GM08714 (cell line): ENCODE results near the gene AFG1L.
"Not testable (repeated sequence)": the region's sequence is repeated elsewhere in the genome, so short reads cannot be mapped to it uniquely, and the experiment has no call there.

Source experiments
- H3K4me3 ChIP-seq: fragments of 200-500 bp; sonication (Bioruptor generic); 2 replicates; pipeline ENCODE4 v1.5.1; 2014; ENCODE audit warnings: mild to moderate bottlenecking, low read length, inconsistent platforms
- ZNF274 ChIP-seq: IDR thresholded peaks from 2 replicates; pipeline ENCODE4 v1.6.1; 2012; ENCODE audit warnings: mild to moderate bottlenecking, low read depth, low read length

The AFG1L gene

DNA sequence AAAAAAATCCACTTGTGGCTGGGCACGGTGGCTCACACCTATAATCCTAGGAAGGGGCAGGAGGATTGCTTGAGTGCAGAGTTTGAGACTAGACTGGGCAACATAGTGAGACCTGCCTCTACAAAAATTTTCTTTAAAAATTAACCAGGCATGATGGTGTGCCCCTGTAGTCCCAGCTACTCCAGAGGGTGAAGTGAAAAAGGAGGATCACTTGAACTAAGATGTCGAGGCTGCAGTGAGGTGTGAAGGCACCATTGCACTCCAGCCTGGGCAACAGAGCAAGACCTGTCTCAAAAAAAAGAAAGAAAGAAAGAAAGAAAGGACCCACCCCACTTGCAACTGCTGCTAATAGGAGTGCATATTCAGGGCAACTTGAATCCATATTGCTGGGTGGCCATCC lies 20.3 kb upstream of the AFG1L start:
- H3K4me3 ChIP-seq: no peak overlapping the region
- TF ChIP-seq ZNF274: no peak

DNA sequence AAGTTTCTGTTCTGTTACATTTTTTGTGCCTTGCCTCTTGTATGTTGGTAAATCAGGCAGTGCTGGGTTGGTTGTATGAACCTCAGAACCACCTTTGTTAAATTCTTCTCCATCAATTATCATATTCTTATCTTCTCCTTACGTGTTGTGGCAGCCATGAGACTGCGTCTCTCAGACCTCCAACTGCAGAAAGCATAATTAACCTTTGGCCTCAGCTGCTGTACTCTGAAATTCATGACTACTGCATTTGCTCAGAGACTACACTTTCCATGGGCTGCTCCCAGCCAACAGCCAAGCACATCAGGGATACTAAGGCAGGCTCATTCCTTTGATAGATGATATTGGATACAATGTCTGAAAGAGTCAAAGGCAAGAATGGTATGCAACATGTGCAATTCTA lies 18.9 kb upstream of the AFG1L start:
- no peak for TF ChIP-seq ZNF274

DNA sequence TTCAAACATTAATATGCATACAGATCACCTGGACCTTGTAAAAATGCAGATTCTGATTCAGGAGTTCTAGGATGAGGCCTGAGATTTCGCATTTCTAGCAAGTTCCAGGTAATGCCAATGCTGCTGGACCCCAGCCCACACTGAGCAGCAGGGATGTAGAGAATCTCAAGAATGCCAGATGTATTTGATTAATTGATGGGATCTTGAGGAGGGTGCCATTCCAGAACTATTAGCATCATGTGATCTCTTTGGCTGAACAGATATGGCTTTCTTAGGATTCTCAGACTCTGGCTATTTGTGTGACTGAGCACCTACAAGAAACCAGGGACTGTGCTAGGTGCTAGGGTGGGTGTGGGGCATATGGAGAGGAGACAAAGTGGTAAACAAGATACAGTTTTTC lies 17.6 kb upstream of the AFG1L start:
- no peak for TF ChIP-seq ZNF274
- no peak overlapping the region for H3K4me3 ChIP-seq

More for the DNA sequence above, 18.9 kb upstream of the AFG1L start:
- H3K4me3 ChIP-seq: no peak overlapping the region

DNA sequence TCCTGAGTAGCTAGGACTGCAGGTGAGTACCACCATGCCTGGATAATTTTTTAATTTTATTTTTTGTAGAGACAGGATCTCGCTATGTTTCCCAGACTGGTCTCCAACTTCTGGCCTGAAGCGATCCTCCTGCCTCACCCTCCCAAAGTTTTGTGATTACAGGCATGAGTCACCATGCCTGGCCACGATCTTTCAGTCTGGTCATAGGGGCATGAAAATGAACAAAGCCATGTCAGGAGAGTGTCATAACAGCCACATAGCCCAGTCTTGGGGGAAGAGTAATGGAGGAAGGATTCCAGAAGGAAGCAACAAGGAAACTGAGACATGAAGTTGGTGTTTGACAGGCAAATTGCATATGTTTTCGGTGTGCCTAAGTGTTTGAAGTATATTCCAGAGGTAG lies 17.0 kb upstream of the AFG1L start:
- no peak overlapping the region for H3K4me3 ChIP-seq
- no peak for TF ChIP-seq ZNF274

DNA sequence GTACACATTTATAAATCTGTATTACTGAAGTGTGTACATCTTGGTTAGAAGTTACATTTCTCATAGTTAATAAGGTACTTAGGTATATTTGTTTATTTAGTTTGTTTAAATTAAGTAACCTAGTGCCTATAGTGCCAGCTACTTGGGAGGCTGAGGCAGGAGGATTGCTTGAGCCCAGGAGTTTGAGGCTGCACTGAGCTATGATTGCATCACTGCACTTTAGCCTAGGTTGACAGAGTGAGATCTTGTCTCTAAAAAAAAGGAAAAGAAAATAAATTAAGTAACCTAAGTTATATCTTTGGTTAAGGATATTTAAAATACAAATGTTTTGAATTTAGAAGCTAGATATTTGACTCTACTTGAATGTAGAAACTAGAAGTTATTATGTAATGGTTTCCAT lies 9.5 kb upstream of the AFG1L start:
- no peak overlapping the region for H3K4me3 ChIP-seq
- TF ChIP-seq ZNF274: no peak

DNA sequence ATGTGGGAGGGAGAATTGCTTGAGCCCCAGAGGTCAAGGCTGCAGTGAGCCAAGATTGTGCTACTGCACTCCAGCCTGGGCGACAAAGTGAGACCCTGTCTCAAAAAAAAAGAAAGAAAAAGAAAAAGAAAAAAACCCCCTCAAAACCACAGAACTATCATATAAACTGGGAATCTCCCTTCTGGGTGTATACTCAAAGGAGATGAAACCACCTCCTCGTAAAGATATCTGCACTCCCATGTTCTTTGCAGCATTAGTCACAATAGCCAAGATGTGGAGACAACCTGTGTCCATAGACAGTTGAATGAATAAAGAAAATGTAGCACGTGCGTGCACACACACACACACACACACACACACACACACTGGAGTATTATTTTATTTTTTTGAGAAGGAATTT lies 8.5 kb upstream of the AFG1L start:
- no peak for TF ChIP-seq ZNF274
- no peak overlapping the region for H3K4me3 ChIP-seq

DNA sequence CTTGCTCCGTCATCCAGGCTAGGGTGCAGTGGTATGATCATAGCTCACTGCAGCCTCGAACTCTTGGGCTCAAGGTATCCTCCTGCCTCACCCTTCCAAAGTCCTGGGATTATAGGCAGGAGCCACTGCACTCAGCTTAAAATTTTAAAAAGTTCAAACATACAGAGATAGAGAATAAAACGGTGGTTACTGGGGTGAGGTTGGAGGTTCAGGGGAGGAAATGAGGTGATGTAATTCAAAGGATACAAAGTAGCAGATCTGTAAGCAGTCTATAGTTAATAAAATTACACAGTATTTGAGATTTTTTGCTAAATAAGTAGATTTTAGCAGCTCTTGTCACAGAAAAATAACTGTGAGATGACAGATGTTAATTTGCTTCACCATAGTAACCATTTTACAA lies 7.5 kb upstream of the AFG1L start:
- TF ChIP-seq ZNF274: no peak
- no peak overlapping the region for H3K4me3 ChIP-seq

DNA sequence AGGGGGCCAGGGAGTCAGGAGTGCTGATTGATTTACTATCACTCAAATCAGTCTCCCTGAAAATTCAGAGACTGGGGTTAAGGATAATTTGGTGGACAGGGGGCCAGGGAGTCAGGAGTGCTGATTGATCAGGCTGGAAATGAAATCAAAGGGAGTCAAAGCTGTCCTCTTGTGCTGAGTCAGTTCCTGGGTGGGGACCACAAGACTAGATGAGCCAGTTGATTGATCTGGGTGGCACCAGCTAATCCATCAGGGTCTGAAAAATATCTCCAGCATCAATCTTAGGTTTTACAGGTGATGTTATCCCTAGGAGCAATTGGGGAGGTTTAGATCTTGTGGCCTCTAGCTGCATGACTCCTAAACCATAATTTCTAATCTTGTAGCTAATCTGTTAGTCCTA lies 6.1 kb upstream of the AFG1L start:
- TF ChIP-seq ZNF274: no peak
- H3K4me3 ChIP-seq: no peak overlapping the region

DNA sequence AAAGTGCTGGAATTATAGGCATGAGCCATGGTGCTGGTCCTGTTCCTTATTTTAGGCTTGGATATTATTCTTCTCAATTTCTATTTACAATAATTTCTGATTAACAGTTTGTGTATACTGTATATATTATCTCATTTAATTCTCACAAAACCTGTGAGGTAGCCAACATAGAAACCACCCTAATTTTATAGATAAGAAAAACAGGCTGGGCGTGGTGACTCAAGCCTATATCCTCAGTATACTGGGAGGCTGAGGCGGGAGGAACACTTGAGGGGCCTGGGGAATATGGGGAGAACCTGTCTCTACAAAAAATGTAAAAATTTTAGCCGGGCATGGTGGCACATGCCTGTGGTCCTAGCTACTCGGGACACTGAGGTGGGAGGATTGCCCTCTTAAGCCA lies 3.8 kb upstream of the AFG1L start:
- no peak overlapping the region for H3K4me3 ChIP-seq
- TF ChIP-seq ZNF274: no peak

DNA sequence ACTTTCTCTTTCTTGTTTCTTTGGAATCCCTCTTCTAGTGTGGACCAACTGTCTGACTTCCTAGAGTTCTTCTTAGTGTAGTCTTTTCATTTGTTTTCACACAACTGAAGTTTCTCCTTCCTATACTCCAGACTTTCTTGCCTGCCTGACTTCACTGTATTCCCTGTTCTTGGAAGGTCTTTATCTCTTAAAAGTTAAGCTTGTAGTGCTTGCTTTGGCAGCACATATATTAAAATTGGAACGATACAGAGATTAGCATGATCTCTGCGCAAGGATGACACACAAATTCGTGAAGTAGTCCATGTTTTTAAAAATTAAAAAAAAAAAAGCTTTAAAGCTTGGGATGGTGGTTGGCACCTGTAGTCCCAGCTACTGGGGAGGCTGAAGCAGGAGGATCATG lies 2.3 kb upstream of the AFG1L start:
- H3K4me3 ChIP-seq: not testable (repeated sequence)

DNA sequence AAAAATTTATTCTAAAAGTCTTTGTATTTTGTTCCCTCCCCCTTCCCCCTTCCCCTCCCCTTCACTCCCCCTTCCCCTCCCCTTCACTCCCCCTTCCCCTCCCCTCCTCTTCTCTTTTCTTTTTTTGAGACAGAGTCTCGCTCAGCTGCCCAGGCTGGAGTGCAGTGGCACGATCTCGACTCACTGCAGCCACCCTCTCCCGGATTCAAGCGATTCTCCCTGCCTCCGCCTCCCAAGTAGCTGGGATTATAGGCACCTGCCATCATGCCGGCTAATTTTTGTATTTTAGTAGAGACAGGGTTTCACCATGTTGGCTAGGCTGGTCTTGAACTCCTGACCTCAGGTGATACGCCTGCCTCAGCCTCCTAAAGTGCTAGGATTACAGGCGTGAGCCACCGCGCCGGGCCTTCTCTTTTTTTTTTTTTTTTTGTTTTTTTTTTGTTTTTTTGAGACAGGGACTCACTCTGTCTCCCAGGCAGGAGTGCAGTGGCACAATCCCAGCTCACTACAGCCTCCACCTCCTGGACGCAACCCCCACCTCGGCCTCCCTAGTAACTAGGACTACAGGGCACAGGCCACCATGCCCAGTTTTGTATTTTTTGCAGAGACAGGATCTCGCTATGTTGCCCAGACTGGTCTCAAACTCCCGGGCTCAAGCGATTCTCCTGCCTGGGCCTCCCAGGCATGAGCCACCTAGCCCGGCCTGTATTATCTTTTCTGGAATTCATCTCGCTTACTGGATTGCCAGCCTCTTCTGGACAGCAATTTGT lies 1.1 kb upstream of the AFG1L start:
- H3K4me3 ChIP-seq: peak overlapping the region; percentile 79
- TF ChIP-seq ZNF274: no peak

DNA sequence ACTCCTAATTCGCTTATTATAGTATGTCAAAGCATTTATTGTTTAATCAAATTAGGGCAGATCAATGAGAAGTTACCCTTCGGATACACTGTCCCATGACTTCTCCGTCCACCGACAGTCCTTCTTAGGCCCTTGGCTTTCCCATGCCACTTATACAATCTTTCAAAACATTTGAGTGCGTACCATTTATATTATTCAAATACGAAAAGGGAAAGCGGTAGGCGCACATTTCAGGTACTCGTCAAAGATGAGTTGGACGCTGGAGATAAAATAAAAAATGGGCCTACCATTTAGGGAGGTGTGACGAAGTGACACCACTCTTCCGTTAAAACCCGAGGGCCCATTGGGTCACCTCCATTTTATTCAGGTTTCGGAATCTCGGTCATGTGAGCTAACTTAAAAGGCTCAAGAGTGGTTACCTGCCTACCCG lies 542 bp upstream of the AFG1L start:
- TF ChIP-seq ZNF274: no peak
- peak overlapping the region; percentile 79 for H3K4me3 ChIP-seq

DNA sequence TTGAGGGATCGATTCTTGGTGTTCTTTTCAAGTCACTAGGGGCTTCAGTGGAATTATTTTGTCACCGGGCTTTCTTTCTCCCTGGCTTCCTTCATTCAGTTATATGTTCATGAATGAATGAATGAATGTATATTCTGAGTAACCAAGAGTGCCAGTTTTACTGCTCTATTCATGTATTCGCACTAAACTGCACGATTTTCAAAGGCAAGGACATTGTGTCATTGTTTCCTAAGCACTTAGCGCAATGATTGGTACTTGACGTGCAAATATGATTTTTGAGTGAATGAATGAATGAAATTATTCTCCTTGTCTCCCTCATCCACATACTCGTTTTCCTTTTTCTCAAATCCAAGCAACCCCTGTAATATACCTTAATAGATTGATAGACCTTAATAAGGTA lies 822 bp downstream of the AFG1L start:
- H3K4me3 ChIP-seq: peak overlapping the region; percentile 79
- TF ChIP-seq ZNF274: no peak

DNA sequence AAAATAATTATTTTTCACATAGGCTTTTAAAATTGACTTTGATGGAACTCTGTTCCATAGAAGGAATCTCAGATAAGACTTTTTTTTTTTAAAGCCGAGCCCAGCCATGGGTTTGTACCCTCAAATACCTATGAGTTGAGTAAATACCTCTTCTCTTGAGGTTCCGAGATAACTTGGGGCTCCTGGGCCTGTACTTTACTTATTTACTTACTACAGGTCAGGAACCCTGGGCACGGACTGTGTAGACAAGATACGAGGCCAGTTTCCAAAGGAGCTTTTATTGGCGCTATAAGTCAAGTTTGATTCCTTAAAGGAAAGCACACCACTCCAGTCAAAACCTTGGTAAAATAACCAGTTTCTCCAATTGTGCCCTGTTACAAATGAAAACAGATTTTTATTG lies 7.5 kb downstream of the AFG1L start:
- TF ChIP-seq ZNF274: no peak
- no peak overlapping the region for H3K4me3 ChIP-seq

DNA sequence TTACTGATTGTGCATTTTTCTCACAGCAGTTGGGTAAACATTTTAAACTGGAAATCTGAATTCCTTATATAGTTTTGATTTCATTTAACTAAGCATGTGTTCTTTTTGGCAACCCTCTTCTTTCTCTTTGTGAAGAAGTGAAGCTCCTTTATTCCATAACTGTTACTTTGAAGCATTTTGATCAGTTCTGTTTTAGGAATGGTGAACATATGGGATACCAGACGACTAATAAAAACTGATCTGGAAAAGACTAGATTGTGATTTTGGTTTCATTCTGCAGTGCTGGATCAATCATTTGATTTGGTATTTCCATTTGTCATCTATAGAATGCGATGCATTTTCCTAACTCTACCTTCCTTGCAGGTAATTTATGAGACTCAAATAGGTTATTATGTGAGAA lies 9.8 kb downstream of the AFG1L start:
- H3K4me3 ChIP-seq: no peak overlapping the region
- TF ChIP-seq ZNF274: no peak

DNA sequence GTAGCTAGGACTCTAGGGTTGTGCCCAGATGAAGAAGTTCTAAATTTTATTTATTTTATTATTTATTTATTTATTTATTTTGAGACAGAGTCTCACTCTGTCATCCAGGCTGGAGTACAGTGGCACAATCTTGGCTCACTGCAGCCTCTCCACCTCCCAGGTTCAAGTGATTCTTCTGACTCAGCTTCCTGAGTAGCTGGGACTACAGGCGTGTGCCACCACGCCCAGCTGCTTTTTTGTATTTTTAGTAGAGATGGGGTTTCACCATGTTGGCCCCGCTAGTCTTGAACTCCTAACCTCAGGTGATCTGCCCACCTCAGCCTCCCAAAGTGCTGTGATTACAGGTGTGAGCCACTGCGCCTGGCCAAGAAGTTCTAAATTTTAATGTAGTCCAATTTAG lies 13.8 kb downstream of the AFG1L start:
- not testable (repeated sequence) for H3K4me3 ChIP-seq

DNA sequence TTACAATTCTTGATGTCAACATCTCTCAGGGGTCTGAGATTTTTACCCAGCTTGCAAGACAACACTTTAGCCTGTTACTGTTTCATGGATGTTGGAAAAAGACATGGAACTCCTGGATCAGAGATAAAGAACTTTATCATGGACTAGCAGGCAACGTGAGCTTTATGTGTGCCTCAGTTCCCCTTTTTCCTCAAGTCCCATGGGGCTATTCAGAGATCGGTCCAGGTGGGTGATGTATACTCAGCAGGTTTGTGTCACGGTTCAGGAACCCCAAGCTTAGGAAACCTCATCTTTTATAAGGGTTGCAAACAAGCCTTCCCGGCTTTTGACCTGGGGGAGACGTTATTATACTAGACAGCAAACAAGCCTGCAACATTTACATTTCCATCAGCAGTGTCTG lies 15.0 kb downstream of the AFG1L start:
- TF ChIP-seq ZNF274: no peak

More for the DNA sequence above, 15.0 kb downstream of the AFG1L start:
- H3K4me3 ChIP-seq: no peak overlapping the region
